Measurements from ENCODE around the gene DNM3.

DNM3 gene

DNA sequence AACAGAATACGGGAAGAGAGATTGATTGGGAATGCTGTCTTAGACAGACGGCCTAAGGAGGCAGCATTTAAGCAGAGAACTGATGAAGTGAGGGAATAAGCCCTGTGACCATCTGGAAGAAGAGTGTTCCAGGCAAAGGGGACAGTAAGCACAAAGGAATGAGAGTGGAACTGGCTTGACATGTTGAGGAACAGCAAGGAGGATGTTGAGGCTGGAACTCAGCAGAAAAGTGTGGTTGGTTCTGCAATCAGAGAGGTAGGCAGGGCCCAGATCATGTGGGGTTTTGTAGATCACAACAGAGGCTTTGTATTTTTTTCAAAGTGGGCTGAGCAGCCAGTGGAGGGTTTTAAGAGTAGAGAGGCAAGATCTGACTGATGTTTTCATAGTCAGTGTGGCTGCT, 157.4 kb downstream of the DNM3 start:
- no peak for DNase-seq (ENCODE audit: extremely low read depth, low read depth)
- TF ChIP-seq, protein P1, sequence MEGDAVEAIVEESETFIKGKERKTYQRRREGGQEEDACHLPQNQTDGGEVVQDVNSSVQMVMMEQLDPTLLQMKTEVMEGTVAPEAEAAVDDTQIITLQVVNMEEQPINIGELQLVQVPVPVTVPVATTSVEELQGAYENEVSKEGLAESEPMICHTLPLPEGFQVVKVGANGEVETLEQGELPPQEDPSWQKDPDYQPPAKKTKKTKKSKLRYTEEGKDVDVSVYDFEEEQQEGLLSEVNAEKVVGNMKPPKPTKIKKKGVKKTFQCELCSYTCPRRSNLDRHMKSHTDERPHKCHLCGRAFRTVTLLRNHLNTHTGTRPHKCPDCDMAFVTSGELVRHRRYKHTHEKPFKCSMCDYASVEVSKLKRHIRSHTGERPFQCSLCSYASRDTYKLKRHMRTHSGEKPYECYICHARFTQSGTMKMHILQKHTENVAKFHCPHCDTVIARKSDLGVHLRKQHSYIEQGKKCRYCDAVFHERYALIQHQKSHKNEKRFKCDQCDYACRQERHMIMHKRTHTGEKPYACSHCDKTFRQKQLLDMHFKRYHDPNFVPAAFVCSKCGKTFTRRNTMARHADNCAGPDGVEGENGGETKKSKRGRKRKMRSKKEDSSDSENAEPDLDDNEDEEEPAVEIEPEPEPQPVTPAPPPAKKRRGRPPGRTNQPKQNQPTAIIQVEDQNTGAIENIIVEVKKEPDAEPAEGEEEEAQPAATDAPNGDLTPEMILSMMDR (IDR thresholded peaks at IDR 0.05; ENCODE audit: low read depth, low read length): no peak

DNA sequence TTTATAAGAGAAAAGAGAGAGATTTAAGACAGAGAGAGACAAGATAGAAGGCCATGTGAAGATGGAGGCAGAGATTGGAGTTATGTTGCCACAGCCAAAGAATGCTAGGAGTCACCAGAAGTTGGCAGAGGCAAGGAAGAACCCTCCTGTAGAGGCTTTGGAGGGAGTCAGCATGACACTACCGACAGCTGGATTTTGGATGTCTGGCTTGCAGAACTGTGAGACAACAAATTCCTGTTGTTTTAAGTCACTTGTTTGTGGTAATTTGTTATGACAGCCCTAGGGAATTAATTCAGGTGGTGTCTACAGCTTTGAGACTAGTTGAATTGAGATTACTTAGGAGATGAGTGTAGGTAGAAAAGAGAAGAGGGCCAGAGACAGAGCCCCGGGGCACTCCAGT, 158.5 kb downstream of the DNM3 start:
- DNase-seq (ENCODE audit: extremely low read depth, low read depth): no peak

DNA sequence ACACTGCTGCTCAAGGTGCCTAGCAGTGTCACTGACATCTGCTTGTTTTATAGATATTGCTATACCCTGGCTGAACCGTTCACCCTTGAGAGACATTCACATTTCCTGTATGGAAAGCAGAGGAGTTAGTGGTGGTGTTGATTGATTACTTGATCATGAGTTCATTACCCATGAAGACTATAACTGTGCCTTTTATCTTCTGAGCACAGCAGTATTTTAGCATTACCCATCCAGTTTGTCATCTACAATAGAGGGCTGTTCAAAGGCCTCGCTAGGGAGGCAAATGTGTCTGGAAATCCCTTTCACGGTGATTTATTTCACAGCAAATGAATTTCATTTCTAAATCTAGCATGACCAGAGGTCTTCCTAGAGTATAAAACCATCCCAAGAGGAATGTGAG, 160.0 kb downstream of the DNM3 start:
- DNase-seq (ENCODE audit: extremely low read depth, low read depth): no peak
- TF ChIP-seq, protein P1 (IDR thresholded peaks at IDR 0.05; ENCODE audit: low read depth, low read length): no peak

More for the DNA sequence above, 158.5 kb downstream of the DNM3 start:
- TF ChIP-seq, protein P1 (IDR thresholded peaks at IDR 0.05; ENCODE audit: low read depth, low read length): no peak

DNA sequence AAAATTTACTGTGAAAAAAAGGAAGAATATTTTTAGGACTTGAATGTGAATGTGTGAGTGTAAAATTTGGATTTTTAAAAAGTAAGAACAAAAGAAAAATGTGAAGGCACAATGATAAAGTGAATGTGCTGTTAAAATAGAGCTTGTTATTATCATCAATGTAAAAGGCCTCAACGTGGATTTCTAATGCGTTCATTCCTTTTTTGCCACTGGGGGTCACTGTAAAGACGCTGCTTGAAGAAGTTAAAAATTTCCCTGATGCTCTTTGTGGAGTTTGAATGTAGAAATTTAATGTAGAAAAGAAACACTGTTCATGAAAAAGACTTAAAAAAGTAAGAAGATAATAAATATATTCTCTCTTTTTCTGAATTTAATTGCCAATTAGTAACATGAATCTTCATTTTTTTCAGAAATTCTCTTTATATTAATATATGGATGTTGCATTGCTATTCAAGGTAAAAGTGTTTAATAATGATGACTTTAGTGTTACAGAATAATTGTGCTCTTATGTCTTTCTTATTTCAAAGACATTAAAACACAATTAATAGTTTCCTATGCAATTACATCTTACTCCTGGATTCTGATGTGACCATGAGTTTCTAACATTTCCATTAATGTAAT, 161.5 kb downstream of the DNM3 start:
- TF ChIP-seq, protein P1 (IDR thresholded peaks at IDR 0.05; ENCODE audit: low read depth, low read length): peak; percentile 78
- peak; percentile 32 for DNase-seq (ENCODE audit: extremely low read depth, low read depth)

DNA sequence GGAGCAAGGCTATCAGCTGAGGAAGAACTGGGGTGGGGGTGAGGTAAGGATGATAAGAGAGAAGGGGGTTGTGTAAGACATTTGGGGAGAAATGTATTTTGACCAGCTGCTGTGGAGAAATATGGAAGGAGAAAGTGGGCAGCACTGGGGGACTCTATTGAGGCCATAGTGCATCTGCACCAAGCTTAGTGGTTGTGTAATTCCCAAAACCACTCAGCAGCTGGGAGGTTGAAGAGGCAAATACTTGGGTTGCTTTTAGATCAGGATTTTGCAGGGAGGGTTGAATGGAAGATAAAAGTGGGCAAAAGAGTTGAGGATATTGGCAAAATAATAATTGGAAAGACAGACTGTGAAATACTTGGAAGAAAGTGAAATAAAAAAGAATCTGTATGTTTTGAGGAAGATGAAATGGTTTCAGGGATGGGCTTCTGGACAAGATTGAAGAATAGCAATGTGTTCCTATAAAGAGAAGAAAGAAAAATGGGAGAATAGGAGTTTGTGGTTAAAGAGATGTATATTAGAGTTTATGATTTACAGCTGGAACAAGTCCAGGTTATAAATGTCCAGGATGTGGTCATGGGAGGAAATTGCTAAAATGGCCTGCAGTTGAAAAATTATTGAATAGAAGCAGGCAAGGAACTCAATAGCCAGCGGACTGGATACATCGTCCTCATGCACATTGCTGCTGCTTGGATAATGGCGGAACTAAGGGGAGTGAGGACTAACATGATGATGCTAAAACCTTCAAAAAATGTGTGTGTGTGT, 162.7 kb downstream of the DNM3 start:
- TF ChIP-seq, protein P1 (IDR thresholded peaks at IDR 0.05; ENCODE audit: low read depth, low read length): no peak
- DNase-seq (ENCODE audit: extremely low read depth, low read depth): no peak

DNA sequence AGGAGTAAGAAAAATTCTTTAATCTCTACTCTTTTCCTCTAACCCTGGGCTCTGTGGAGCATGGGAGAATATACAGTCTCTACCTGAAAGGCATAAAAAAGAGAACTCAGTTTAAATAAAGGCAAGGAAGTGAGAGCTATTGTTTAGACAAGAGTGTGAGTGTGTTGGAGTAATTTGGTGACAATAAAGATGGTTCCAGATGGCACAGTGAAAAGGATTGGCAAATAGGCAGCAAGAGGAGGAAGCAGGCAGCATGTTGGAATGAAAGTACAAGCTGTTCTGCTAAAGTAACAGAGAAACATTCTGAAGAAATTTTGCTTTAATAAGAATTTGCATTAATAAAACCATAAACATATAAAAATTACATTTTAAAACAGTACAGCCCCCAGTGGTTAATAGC, 163.4 kb downstream of the DNM3 start:
- TF ChIP-seq, protein P1 (IDR thresholded peaks at IDR 0.05; ENCODE audit: low read depth, low read length): no peak
- no peak for DNase-seq (ENCODE audit: extremely low read depth, low read depth)

DNA sequence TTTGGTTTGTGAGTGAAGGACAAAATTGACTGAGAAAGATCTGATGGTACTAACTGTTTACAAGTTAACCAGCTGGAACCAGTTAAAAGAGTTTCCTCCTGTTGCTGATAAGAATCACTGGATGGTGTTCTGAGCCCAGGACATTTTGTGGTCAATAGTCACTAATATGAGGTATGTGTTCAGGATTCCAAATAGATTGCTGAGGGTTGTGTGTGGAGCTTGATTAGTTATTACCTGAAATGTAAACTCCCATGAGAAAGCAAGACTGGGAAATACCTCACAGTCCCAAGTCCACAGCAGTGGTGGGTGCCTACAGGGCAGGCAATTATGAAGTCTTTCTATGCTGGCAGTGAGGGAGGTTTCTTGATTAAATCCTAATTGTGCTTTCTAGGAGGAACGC, 164.6 kb downstream of the DNM3 start:
- TF ChIP-seq, protein P1 (IDR thresholded peaks at IDR 0.05; ENCODE audit: low read depth, low read length): no peak
- DNase-seq (ENCODE audit: extremely low read depth, low read depth): peak; percentile 15

All from AG09319 (cell line).